ENCODE data around the gene SCAP.
A peak's percentile ranks its signal among the peaks of the same experiment; 100 is the strongest.
"Not testable (repeated sequence)": the region's sequence is repeated elsewhere in the genome, so short reads cannot be mapped to it uniquely, and the experiment has no call there.

The SCAP gene

GRCh38 chr3:47485812-47486211, 10.1 kb upstream of the SCAP start:
- Histone ChIP-seq H3K36me3 (ENCODE audit: control insufficient read depth in 2 of 2, insufficient read depth in 2 of 2, low read length in 2 of 2) (no peaks in the 10 kb centered on the region), H3K4me1 (ENCODE audit: control insufficient read depth in 2 of 2, insufficient read depth in 2 of 2, low read length in 2 of 2) (no peaks in the 10 kb centered on the region), H3K9me3 (ENCODE audit: control insufficient read depth in 2 of 2, low read length in 2 of 2) (no peaks in the 10 kb centered on the region), H3K27ac (ENCODE audit: low read depth in 2 of 2, low read length in 2 of 2) (no peak overlapping the region), H3K4me3 (ENCODE audit: low read length in 2 of 2) (no peak overlapping the region), H3K27me3 (ENCODE audit: control insufficient read depth in 2 of 2, insufficient read depth in 2 of 2, low read length in 2 of 2) (no peaks in the 10 kb centered on the region), H3K9ac (ENCODE audit: low read depth in 1 of 2, low read length in 2 of 2) (no peak overlapping the region)

- no peak overlapping the region for H3K4me3 ChIP-seq (ENCODE audit: low read length in 2 of 2)
- no peak overlapping the region for H3K27ac ChIP-seq (ENCODE audit: low read depth in 2 of 2, low read length in 2 of 2)
- H3K27me3 ChIP-seq (ENCODE audit: control insufficient read depth in 2 of 2, insufficient read depth in 2 of 2, low read length in 2 of 2), result no peaks in the 10 kb centered on the region
- H3K9me3 ChIP-seq (ENCODE audit: control insufficient read depth in 2 of 2, low read length in 2 of 2), result no peaks in the 10 kb centered on the region
- no peaks in the 10 kb centered on the region for H3K4me1 ChIP-seq (ENCODE audit: control insufficient read depth in 2 of 2, insufficient read depth in 2 of 2, low read length in 2 of 2)
- no peak overlapping the region for H3K9ac ChIP-seq (ENCODE audit: low read depth in 1 of 2, low read length in 2 of 2)
- H3K36me3 ChIP-seq (ENCODE audit: control insufficient read depth in 2 of 2, insufficient read depth in 2 of 2, low read length in 2 of 2), result no peaks in the 10 kb centered on the region
These were observed 6.6 kb upstream of the SCAP start for GRCh38 chr3:47482366-47482765.

- not testable (repeated sequence) for H3K4me1 ChIP-seq (ENCODE audit: control insufficient read depth in 2 of 2, insufficient read depth in 2 of 2, low read length in 2 of 2); H3K9me3 ChIP-seq (ENCODE audit: control insufficient read depth in 2 of 2, low read length in 2 of 2); H3K4me3 ChIP-seq (ENCODE audit: low read length in 2 of 2); H3K9ac ChIP-seq (ENCODE audit: low read depth in 1 of 2, low read length in 2 of 2); H3K36me3 ChIP-seq (ENCODE audit: control insufficient read depth in 2 of 2, insufficient read depth in 2 of 2, low read length in 2 of 2); H3K27me3 ChIP-seq (ENCODE audit: control insufficient read depth in 2 of 2, insufficient read depth in 2 of 2, low read length in 2 of 2); H3K27ac ChIP-seq (ENCODE audit: low read depth in 2 of 2, low read length in 2 of 2)
These were observed 6.0 kb upstream of the SCAP start for GRCh38 chr3:47481763-47482162.

GRCh38 chr3:47480267-47480666, 4.5 kb upstream of the SCAP start:
- not testable (repeated sequence) for H3K9ac ChIP-seq (ENCODE audit: low read depth in 1 of 2, low read length in 2 of 2); H3K4me1 ChIP-seq (ENCODE audit: control insufficient read depth in 2 of 2, insufficient read depth in 2 of 2, low read length in 2 of 2); H3K9me3 ChIP-seq (ENCODE audit: control insufficient read depth in 2 of 2, low read length in 2 of 2); H3K36me3 ChIP-seq (ENCODE audit: control insufficient read depth in 2 of 2, insufficient read depth in 2 of 2, low read length in 2 of 2); H3K27ac ChIP-seq (ENCODE audit: low read depth in 2 of 2, low read length in 2 of 2); H3K27me3 ChIP-seq (ENCODE audit: control insufficient read depth in 2 of 2, insufficient read depth in 2 of 2, low read length in 2 of 2); H3K4me3 ChIP-seq (ENCODE audit: low read length in 2 of 2)

GRCh38 chr3:47479826-47480160, 4.1 kb upstream of the SCAP start:
- H3K4me3 ChIP-seq (ENCODE audit: low read length in 2 of 2), result no peak overlapping the region
- no peaks in the 10 kb centered on the region for H3K27me3 ChIP-seq (ENCODE audit: control insufficient read depth in 2 of 2, insufficient read depth in 2 of 2, low read length in 2 of 2)
- no peak overlapping the region for H3K27ac ChIP-seq (ENCODE audit: low read depth in 2 of 2, low read length in 2 of 2)
- H3K36me3 ChIP-seq (ENCODE audit: control insufficient read depth in 2 of 2, insufficient read depth in 2 of 2, low read length in 2 of 2), result no peaks in the 10 kb centered on the region
- peaks cover 6 to 12% of the 10 kb centered on the region in 2 donors for H3K4me1 ChIP-seq (ENCODE audit: control insufficient read depth in 2 of 2, insufficient read depth in 2 of 2, low read length in 2 of 2)
- H3K9me3 ChIP-seq (ENCODE audit: control insufficient read depth in 2 of 2, low read length in 2 of 2), result no peaks in the 10 kb centered on the region
- no peak overlapping the region for H3K9ac ChIP-seq (ENCODE audit: low read depth in 1 of 2, low read length in 2 of 2)

- Histone ChIP-seq H3K4me1 (ENCODE audit: control insufficient read depth in 2 of 2, insufficient read depth in 2 of 2, low read length in 2 of 2) (peaks cover 14 to 16% of the 10 kb centered on the region in 2 donors), H3K9ac (ENCODE audit: low read depth in 1 of 2, low read length in 2 of 2) (no peak overlapping the region), H3K9me3 (ENCODE audit: control insufficient read depth in 2 of 2, low read length in 2 of 2) (no peaks in the 10 kb centered on the region), H3K27me3 (ENCODE audit: control insufficient read depth in 2 of 2, insufficient read depth in 2 of 2, low read length in 2 of 2) (no peaks in the 10 kb centered on the region), H3K4me3 (ENCODE audit: low read length in 2 of 2) (no peak overlapping the region), H3K36me3 (ENCODE audit: control insufficient read depth in 2 of 2, insufficient read depth in 2 of 2, low read length in 2 of 2) (no peaks in the 10 kb centered on the region), H3K27ac (ENCODE audit: low read depth in 2 of 2, low read length in 2 of 2) (no peak overlapping the region)
These were observed 2.3 kb upstream of the SCAP start for GRCh38 chr3:47478022-47478421.

GRCh38 chr3:47476644-47477199, 981 bp upstream of the SCAP start:
- H3K4me3 ChIP-seq (ENCODE audit: low read length in 2 of 2), result peak overlapping the region; percentile 73 to 97

GRCh38 chr3:47476330-47476626, 537 bp upstream of the SCAP start:
- Histone ChIP-seq H3K9ac (ENCODE audit: low read depth in 1 of 2, low read length in 2 of 2) (peak overlapping the region; percentile 75 to 78), H3K36me3 (ENCODE audit: control insufficient read depth in 2 of 2, insufficient read depth in 2 of 2, low read length in 2 of 2) (no peaks in the 10 kb centered on the region), H3K9me3 (ENCODE audit: control insufficient read depth in 2 of 2, low read length in 2 of 2) (no peaks in the 10 kb centered on the region), H3K4me1 (ENCODE audit: control insufficient read depth in 2 of 2, insufficient read depth in 2 of 2, low read length in 2 of 2) (peaks cover 14 to 16% of the 10 kb centered on the region in 2 donors), H3K27me3 (ENCODE audit: control insufficient read depth in 2 of 2, insufficient read depth in 2 of 2, low read length in 2 of 2) (no peaks in the 10 kb centered on the region), H3K27ac (ENCODE audit: low read depth in 2 of 2, low read length in 2 of 2) (peak overlapping the region; percentile 63 to 79), H3K4me3 (ENCODE audit: low read length in 2 of 2) (peak overlapping the region; percentile 73 to 97)

More at GRCh38 chr3:47476644-47477199, 981 bp upstream of the SCAP start:
- no peaks in the 10 kb centered on the region for H3K27me3 ChIP-seq (ENCODE audit: control insufficient read depth in 2 of 2, insufficient read depth in 2 of 2, low read length in 2 of 2)
- no peaks in the 10 kb centered on the region for H3K9me3 ChIP-seq (ENCODE audit: control insufficient read depth in 2 of 2, low read length in 2 of 2)
- H3K36me3 ChIP-seq (ENCODE audit: control insufficient read depth in 2 of 2, insufficient read depth in 2 of 2, low read length in 2 of 2), result no peaks in the 10 kb centered on the region
- H3K27ac ChIP-seq (ENCODE audit: low read depth in 2 of 2, low read length in 2 of 2), result no peak overlapping the region
- peak overlapping the region in 1 of 2 donors; percentile 75 for H3K9ac ChIP-seq (ENCODE audit: low read depth in 1 of 2, low read length in 2 of 2)
- peaks cover 14 to 16% of the 10 kb centered on the region in 2 donors for H3K4me1 ChIP-seq (ENCODE audit: control insufficient read depth in 2 of 2, insufficient read depth in 2 of 2, low read length in 2 of 2)

GRCh38 chr3:47475029-47475569, 642 bp downstream of the SCAP start:
- H3K9me3 ChIP-seq (ENCODE audit: control insufficient read depth in 2 of 2, low read length in 2 of 2), result no peaks in the 10 kb centered on the region

GRCh38 chr3:47473391-47473790, 2.4 kb downstream of the SCAP start:
- no peak overlapping the region for H3K27ac ChIP-seq (ENCODE audit: low read depth in 2 of 2, low read length in 2 of 2)

More at GRCh38 chr3:47475029-47475569, 642 bp downstream of the SCAP start:
- Histone ChIP-seq H3K4me1 (ENCODE audit: control insufficient read depth in 2 of 2, insufficient read depth in 2 of 2, low read length in 2 of 2) (peaks cover 14 to 16% of the 10 kb centered on the region in 2 donors), H3K4me3 (ENCODE audit: low read length in 2 of 2) (peak overlapping the region; percentile 73 to 97), H3K27me3 (ENCODE audit: control insufficient read depth in 2 of 2, insufficient read depth in 2 of 2, low read length in 2 of 2) (no peaks in the 10 kb centered on the region), H3K9ac (ENCODE audit: low read depth in 1 of 2, low read length in 2 of 2) (peak overlapping the region; percentile 81 to 86), H3K36me3 (ENCODE audit: control insufficient read depth in 2 of 2, insufficient read depth in 2 of 2, low read length in 2 of 2) (no peaks in the 10 kb centered on the region), H3K27ac (ENCODE audit: low read depth in 2 of 2, low read length in 2 of 2) (peak overlapping the region; percentile 79)

GRCh38 chr3:47469616-47470015, 6.1 kb downstream of the SCAP start:
- no peaks in the 10 kb centered on the region for H3K36me3 ChIP-seq (ENCODE audit: control insufficient read depth in 2 of 2, insufficient read depth in 2 of 2, low read length in 2 of 2)
- H3K9ac ChIP-seq (ENCODE audit: low read depth in 1 of 2, low read length in 2 of 2), result no peak overlapping the region
- no peak overlapping the region for H3K4me3 ChIP-seq (ENCODE audit: low read length in 2 of 2)
- peaks cover 3 to 7% of the 10 kb centered on the region in 2 donors for H3K4me1 ChIP-seq (ENCODE audit: control insufficient read depth in 2 of 2, insufficient read depth in 2 of 2, low read length in 2 of 2)
- no peaks in the 10 kb centered on the region for H3K27me3 ChIP-seq (ENCODE audit: control insufficient read depth in 2 of 2, insufficient read depth in 2 of 2, low read length in 2 of 2)
- no peaks in the 10 kb centered on the region for H3K9me3 ChIP-seq (ENCODE audit: control insufficient read depth in 2 of 2, low read length in 2 of 2)
- H3K27ac ChIP-seq (ENCODE audit: low read depth in 2 of 2, low read length in 2 of 2), result no peak overlapping the region

More at GRCh38 chr3:47473391-47473790, 2.4 kb downstream of the SCAP start:
- Histone ChIP-seq H3K4me1 (ENCODE audit: control insufficient read depth in 2 of 2, insufficient read depth in 2 of 2, low read length in 2 of 2) (peaks cover 14 to 16% of the 10 kb centered on the region in 2 donors), H3K9ac (ENCODE audit: low read depth in 1 of 2, low read length in 2 of 2) (peak overlapping the region in 1 of 2 donors; percentile 4), H3K4me3 (ENCODE audit: low read length in 2 of 2) (no peak overlapping the region), H3K27me3 (ENCODE audit: control insufficient read depth in 2 of 2, insufficient read depth in 2 of 2, low read length in 2 of 2) (no peaks in the 10 kb centered on the region), H3K36me3 (ENCODE audit: control insufficient read depth in 2 of 2, insufficient read depth in 2 of 2, low read length in 2 of 2) (no peaks in the 10 kb centered on the region), H3K9me3 (ENCODE audit: control insufficient read depth in 2 of 2, low read length in 2 of 2) (no peaks in the 10 kb centered on the region)

Data from mucosa of rectum (tissue), 2 donors.